Transverse colon (tissue), 4 donors: Measurements from ENCODE around the gene PIM3.

Experiments
- CTCF ChIP-seq, 5 experiments: fragments of 200-600 bp in 3 of 5; fragments of 450-650 bp in 2 of 5; sonication (generic) in 3 of 5; IDR thresholded peaks; 1 replicate in 2 of 5; 2 replicates in 3 of 5; pipeline ENCODE4 v1.5.1; 2016 to 2017; ENCODE audit warnings: antibody characterized with exemption in 5 of 5, inconsistent platforms in 3 of 5, mild to moderate bottlenecking in 2 of 5, moderate library complexity in 1 of 5
- EP300 ChIP-seq: sonication (generic); formaldehyde crosslinking; IDR thresholded peaks from one replicate; pipeline ENCODE4 v1.6.1; 2017; ENCODE audit warnings: antibody characterized with exemption, low read depth
- POLR2A ChIP-seq: fragments of 450-650 bp; IDR thresholded peaks from one replicate; pipeline ENCODE4 v1.6.1; 2016; ENCODE audit warnings: antibody characterized with exemption, mild to moderate bottlenecking, moderate library complexity
- POLR2AphosphoS5 ChIP-seq, 3 donors: sonication (generic); formaldehyde crosslinking; IDR thresholded peaks; one replicate each; pipeline ENCODE4 v1.6.1; 2016; ENCODE audit warnings: antibody characterized with exemption in 3 of 3

GRCh38 chr22:49934160-49934890 is 26.2 kb upstream of the PIM3 start:
- TF ChIP-seq POLR2AphosphoS5 (IDR thresholded peaks at IDR 0.05) (peak; percentile 21 to 54 (median 53)), POLR2A (no peak), CTCF (IDR thresholded peaks at IDR 0.05) (no peak), EP300 (no peak)
